NB4 (cell line): ENCODE results near the gene TPM1.

Experiments
- MYC ChIP-seq: IDR thresholded peaks from 2 replicates; pipeline ENCODE4 v1.6.1; 2011; ENCODE audit warnings: low read depth, low read length
- POLR2A ChIP-seq: IDR thresholded peaks from 2 replicates; pipeline ENCODE4 v1.6.1; 2011; ENCODE audit warnings: mild to moderate bottlenecking; ENCODE audit not compliant: insufficient read length; ENCODE audit errors: extremely low read depth
- TF ChIP-seq, protein P1 (sequence below): IDR thresholded peaks from one replicate; pipeline ENCODE4 v1.5.1; 2012; ENCODE audit warnings: low read depth, low read length
- TF ChIP-seq, protein P2 (sequence below): IDR thresholded peaks from 2 replicates; pipeline ENCODE4 v1.6.1; 2011; ENCODE audit warnings: low read depth, low read length

DNA sequence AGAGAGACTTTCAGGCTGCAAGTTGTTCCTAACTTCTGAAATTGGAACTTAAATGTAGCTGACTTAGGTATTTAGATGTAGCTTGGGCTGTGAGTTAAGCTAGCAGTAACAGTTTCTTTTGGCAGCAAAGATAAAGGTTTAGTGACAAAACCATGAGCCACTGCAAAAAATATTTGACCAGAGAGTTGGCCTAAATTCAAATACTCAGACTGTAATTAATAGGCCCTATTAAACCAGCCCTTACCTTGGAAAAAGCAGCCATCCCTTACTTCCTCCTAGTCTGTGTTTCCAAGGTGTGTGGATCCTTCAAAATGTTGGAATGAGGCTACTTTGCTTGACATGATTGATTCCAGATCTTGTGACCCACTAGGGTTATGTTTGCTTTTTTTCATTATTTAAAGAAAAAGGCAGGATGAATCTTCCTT is 8.2 kb downstream of the TPM1 start:
- TF ChIP-seq, protein P1, sequence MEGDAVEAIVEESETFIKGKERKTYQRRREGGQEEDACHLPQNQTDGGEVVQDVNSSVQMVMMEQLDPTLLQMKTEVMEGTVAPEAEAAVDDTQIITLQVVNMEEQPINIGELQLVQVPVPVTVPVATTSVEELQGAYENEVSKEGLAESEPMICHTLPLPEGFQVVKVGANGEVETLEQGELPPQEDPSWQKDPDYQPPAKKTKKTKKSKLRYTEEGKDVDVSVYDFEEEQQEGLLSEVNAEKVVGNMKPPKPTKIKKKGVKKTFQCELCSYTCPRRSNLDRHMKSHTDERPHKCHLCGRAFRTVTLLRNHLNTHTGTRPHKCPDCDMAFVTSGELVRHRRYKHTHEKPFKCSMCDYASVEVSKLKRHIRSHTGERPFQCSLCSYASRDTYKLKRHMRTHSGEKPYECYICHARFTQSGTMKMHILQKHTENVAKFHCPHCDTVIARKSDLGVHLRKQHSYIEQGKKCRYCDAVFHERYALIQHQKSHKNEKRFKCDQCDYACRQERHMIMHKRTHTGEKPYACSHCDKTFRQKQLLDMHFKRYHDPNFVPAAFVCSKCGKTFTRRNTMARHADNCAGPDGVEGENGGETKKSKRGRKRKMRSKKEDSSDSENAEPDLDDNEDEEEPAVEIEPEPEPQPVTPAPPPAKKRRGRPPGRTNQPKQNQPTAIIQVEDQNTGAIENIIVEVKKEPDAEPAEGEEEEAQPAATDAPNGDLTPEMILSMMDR: no peak
- TF ChIP-seq POLR2A: no peak
- TF ChIP-seq, protein P2, sequence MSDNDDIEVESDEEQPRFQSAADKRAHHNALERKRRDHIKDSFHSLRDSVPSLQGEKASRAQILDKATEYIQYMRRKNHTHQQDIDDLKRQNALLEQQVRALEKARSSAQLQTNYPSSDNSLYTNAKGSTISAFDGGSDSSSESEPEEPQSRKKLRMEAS: no peak
- TF ChIP-seq MYC: no peak
